ACC112 (cell line): ENCODE results near the gene TARS2.

Experiments used
- H2AFZ ChIP-seq: fragments of 200-600 bp; sonication (generic); one replicate; pipeline ENCODE4 v1.6.0; 2017; ENCODE audit warnings: antibody characterized with exemption, low read length; ENCODE audit not compliant: unreplicated experiment
- H3K27ac ChIP-seq: fragments of 200-600 bp; sonication (generic); 2 replicates; pipeline ENCODE4 v1.5.1; 2014; ENCODE audit warnings: low read depth, mild to moderate bottlenecking, antibody characterized with exemption, low read length, moderate library complexity
- H3K27me3 ChIP-seq: fragments of 200-600 bp; sonication (generic); 2 replicates; pipeline ENCODE4 v1.6.1; 2014; ENCODE audit warnings: mild to moderate bottlenecking, antibody characterized with exemption, low read length, moderate library complexity, mixed read lengths; ENCODE audit not compliant: insufficient read depth
- H3K36me3 ChIP-seq: fragments of 200-600 bp; sonication (generic); 2 replicates; pipeline ENCODE4 v1.6.1; 2016; ENCODE audit warnings: mild to moderate bottlenecking, antibody characterized with exemption, low read length, moderate library complexity, mixed read lengths; ENCODE audit not compliant: insufficient read depth
- H3K4me1 ChIP-seq: fragments of 200-600 bp; sonication (generic); one replicate; pipeline ENCODE4 v1.6.1; 2016; ENCODE audit warnings: low read length, mixed read lengths; ENCODE audit not compliant: insufficient read depth, unreplicated experiment, control insufficient read depth
- H3K4me3 ChIP-seq: fragments of 200-600 bp; sonication (generic); 2 replicates; pipeline ENCODE4 v1.5.1; 2014; ENCODE audit warnings: mild to moderate bottlenecking, low read depth, low read length
- H3K79me2 ChIP-seq: fragments of 200-600 bp; sonication (generic); one replicate; pipeline ENCODE4 v1.6.0; 2016; ENCODE audit warnings: low read length; ENCODE audit not compliant: control insufficient read depth, unreplicated experiment, insufficient read depth

TARS2 gene

DNA sequence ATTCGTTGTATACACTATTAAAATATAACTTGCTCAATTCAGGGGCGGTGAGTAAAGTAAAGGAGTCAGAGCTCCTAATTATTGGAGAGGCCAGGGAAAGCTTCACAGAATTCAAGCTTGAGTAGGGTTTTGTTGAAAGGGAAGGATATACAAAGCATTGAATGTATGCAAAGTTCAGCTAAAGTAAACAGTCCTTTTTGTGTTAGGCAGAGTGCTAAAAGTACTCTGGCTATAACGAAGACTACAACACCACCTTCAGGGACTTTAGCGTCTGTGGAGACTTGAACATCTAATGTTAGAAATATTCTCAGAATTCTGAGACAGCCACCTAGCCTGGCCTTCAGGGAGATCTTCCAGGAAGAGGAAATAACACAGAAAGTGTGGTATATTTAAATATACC is 29.4 kb downstream of the TARS2 start:
- Histone ChIP-seq H3K36me3 (no peaks in the 10 kb centered on the region; the same call in 1 of the 2 replicates), H3K4me1 (peaks cover 14% of the 10 kb centered on the region), H2AFZ (peak overlapping the region; percentile 70), H3K27ac (no peak overlapping the region), H3K79me2 (no peaks in the 10 kb centered on the region), H3K4me3 (peak overlapping the region; percentile 72), H3K27me3 (no peaks in the 10 kb centered on the region)

DNA sequence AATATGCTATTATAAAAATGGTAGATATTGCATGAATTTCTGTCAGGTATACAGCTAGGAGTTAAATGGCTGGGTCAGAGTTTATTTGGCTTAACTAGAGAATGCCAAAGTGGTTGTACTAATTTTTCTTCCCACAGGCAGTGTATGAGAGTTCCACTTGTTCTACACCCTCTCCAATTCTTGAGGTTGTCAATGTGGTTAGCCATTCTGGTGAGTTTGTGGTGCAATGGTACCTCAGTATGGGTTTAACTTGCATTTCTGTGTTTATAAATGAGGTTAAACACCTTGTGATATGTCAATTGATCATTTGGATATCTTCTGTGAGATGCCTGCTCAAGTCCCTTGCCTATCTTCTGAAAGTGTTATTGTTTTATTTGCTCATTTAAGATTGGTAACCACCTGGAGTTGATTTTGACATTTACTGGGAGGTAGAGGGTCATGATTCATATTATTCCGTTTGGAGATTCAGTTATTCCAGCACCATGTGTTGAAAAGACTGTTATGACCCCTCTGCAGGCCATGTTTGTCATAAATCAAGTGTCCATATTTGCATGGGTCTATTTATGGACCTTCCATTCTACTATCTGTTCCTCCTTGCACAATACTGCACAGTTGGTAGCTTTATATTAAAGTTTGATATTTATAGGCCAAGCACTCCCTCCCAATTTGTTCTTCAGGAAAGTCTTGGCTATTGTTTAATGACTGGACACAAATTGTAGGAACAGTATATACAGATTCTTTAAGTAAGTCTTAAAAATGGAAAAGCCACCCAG is 34.2 kb downstream of the TARS2 start:
- peaks cover 3% of the 10 kb centered on the region for H3K4me1 ChIP-seq
- no peaks in the 10 kb centered on the region for H3K79me2 ChIP-seq
- H3K27me3 ChIP-seq = no peaks in the 10 kb centered on the region
- no peak overlapping the region for H3K4me3 ChIP-seq
- no peaks in the 10 kb centered on the region for H3K36me3 ChIP-seq
- no peak overlapping the region for H3K27ac ChIP-seq
- H2AFZ ChIP-seq = no peak overlapping the region

DNA sequence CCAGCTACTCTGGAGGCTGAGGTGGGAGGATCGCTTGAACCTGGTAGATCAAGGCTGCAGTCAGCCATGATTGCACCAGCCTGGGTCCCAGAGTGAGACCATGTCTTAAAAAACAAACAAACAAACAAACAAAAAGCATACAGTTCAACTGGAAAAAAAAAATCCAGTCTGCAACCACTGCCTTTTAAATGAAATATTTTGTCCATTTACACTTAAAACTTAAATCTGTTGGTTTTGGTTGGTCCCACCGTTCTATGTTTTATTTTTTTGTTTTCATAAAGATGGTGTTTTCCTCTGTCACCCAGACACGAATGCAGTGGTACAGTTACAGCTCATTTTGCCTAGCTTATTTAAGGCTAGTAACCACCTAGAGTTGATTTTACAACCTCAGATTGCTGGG is 38.1 kb downstream of the TARS2 start:
- Histone ChIP-seq H3K79me2 (no peaks in the 10 kb centered on the region), H3K27me3 (no peaks in the 10 kb centered on the region), H3K27ac (no peak overlapping the region), H3K4me1 (peaks cover 13% of the 10 kb centered on the region), H3K4me3 (no peak overlapping the region), H3K36me3 (no peaks in the 10 kb centered on the region), H2AFZ (no peak overlapping the region)

DNA sequence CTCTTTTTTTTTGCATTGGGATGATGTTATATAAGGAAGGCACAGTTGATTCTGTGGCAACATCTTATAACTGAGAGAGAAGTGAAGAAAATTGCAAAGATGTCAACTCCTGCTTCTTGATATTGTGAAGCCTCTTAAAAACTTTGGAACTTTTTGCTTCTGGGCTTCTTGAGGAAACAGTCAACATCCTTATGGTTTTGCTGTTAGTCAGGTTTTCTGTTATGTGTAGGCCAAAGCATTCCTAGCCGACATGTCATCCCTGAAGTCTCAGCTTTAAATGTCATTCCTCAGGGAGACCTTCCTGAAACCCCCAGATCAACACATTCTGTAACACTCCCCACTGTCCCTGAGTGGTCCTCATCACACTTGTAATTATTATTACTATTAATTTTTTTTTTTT is 41.0 kb downstream of the TARS2 start:
- Histone ChIP-seq H3K36me3 (no peaks in the 10 kb centered on the region), H3K27me3 (no peaks in the 10 kb centered on the region), H3K4me1 (peaks cover 13% of the 10 kb centered on the region), H2AFZ (no peak overlapping the region), H3K79me2 (no peaks in the 10 kb centered on the region), H3K27ac (peak overlapping the region; percentile 14; the same call in 1 of the 2 replicates), H3K4me3 (no peak overlapping the region)

DNA sequence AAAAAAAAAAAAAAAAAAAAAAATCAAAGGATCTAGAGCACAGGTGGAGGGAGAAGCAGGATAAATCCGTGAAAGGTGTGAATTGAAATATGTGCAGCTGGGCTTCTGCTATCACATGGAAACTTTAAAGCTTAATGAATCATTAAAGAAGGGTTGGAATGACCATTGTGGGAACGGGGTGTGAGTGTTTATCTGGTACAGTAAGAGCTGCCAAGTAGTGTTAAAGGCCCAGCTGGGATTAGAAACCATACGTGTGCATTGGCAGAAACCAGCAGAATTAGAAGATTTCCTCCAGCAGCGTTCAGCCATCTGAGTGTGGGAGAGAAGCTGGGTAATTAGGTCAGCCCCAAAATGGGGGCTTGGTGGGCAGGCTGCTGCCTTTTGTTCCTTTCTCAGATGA is 41.8 kb downstream of the TARS2 start:
- Histone ChIP-seq H2AFZ (peak overlapping the region; percentile 62), H3K27ac (peak overlapping the region; percentile 58), H3K4me3 (no peak overlapping the region)

DNA sequence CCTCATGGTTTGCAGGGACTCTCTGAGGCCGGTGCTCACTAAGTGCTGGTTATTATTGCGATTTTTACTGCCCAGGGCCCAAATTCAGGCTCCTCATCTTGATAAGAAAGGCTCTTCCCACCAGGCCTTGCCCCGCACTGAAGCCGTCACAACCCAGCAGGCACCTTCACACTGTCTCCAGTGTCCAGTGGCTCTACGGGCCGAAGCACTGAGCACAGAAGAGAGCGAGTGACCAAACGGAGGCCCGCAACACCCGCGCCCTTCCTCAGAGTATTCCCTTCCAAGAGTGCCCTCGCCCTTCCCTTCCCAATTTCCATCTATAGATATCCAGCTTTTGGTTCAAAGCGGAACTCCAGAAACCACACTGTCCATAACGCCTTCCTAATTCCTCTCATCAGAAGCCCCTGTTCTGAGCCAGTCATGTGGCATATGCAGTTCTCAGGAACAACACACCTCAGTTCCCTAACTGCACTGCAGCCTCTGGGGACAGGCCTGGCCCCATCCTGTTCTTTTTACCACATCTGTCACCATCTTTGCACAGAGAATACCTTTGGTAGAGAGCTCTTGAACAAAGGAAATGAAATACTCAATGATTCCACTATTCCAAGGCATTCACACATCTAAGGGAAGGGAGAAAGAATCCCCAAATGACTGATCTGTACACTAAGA is 43.4 kb downstream of the TARS2 start:
- no peak overlapping the region for H2AFZ ChIP-seq
- no peaks in the 10 kb centered on the region for H3K36me3 ChIP-seq
- no peaks in the 10 kb centered on the region for H3K27me3 ChIP-seq
- H3K4me1 ChIP-seq = peaks cover 14% of the 10 kb centered on the region
- H3K27ac ChIP-seq = no peak overlapping the region
- no peaks in the 10 kb centered on the region for H3K79me2 ChIP-seq
- H3K4me3 ChIP-seq = no peak overlapping the region

More for the DNA sequence above, 41.8 kb downstream of the TARS2 start:
- H3K36me3 ChIP-seq = no peaks in the 10 kb centered on the region
- H3K4me1 ChIP-seq = peaks cover 13% of the 10 kb centered on the region
- H3K27me3 ChIP-seq = no peaks in the 10 kb centered on the region
- H3K79me2 ChIP-seq = no peaks in the 10 kb centered on the region

DNA sequence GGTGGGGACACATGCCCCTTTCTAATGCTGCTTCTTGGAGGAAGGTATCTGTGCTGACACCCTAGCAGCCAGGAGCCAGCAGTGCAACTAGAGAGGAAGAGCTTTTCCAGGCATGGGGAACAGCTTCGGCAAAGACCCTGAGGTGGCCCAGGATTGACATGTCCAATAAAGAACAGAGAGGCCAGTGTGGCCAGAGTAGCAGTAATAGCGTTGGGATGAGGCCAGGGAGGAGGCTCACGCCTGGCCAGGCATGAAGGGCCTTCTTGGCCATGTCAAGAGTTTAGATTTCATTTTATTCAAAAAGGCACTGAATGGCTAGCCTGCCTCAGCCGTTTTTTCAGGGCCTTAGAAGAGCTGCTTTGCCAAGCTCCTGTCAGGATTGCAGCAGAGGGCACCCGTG is 45.6 kb downstream of the TARS2 start:
- H3K79me2 ChIP-seq = no peaks in the 10 kb centered on the region
- peaks cover 28% of the 10 kb centered on the region for H3K4me1 ChIP-seq
- no peak overlapping the region for H3K27ac ChIP-seq
- H3K36me3 ChIP-seq = no peaks in the 10 kb centered on the region
- no peak overlapping the region for H3K4me3 ChIP-seq
- no peaks in the 10 kb centered on the region for H3K27me3 ChIP-seq
- H2AFZ ChIP-seq = peak overlapping the region; percentile 9

DNA sequence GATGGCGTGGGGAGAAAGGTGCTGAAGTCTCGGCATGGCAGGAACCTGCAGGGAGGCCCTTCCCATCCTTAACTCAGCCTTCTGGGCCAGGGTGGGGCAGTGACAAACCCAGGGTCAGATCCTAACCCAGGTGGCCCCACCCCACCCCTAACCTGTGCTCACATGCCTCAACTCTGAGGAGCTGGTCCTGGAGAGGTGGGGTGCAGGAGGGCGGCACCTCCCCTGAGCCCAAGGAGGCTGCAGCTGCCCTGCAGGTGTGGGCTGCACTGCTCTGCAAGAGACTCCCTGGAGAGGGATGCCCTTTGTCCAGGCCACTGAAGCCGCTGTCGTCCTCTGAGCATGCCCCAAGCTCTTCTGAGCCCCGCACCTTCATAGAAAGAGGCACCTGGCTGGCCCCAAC is 46.8 kb downstream of the TARS2 start:
- Histone ChIP-seq H3K4me3 (no peak overlapping the region), H3K27ac (no peak overlapping the region), H3K4me1 (peaks cover 30% of the 10 kb centered on the region)

DNA sequence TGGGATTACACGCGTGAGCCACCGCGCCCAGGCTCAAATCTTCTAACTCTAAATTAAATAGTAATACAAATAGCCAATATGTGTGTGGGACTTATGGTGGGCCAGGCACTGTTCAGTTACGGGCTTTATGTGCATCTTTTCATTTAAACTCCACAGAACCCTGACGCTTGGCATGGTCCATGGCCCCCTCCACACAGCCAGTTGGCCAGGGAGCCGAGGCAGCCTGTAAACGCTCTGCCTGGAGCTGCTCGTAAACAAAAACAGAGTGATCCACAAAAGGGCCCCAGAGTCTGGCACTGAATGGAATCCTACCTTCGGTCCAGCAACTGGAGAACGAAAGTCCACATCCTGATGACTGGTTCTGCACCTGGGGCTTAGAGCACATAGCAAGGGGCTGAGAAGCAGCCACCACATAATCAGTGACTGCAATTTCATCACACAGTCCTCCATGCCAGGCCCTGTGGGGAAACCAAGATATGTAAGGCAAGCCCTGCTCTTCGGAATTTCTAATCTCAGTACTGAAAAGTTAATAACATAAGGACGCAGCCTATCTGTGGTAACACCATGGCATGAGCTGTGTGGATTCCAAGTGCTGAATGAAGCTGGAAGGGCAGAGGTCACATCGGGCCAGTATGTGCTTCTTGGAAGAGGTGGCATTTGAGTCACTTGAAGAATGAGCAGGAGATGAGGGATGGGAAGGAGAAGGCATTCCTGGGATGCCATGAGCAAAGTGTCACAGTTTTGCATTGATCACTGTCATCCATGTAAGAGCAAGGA is 48.5 kb downstream of the TARS2 start:
- H2AFZ ChIP-seq = no peak overlapping the region
- H3K27me3 ChIP-seq = no peaks in the 10 kb centered on the region
- peaks cover 26% of the 10 kb centered on the region for H3K4me1 ChIP-seq
- no peak overlapping the region for H3K27ac ChIP-seq
- H3K36me3 ChIP-seq = no peaks in the 10 kb centered on the region
- no peak overlapping the region for H3K4me3 ChIP-seq
- H3K79me2 ChIP-seq = no peaks in the 10 kb centered on the region

More for the DNA sequence above, 46.8 kb downstream of the TARS2 start:
- Histone ChIP-seq H3K36me3 (no peaks in the 10 kb centered on the region), H2AFZ (no peak overlapping the region), H3K79me2 (no peaks in the 10 kb centered on the region), H3K27me3 (no peaks in the 10 kb centered on the region)

DNA sequence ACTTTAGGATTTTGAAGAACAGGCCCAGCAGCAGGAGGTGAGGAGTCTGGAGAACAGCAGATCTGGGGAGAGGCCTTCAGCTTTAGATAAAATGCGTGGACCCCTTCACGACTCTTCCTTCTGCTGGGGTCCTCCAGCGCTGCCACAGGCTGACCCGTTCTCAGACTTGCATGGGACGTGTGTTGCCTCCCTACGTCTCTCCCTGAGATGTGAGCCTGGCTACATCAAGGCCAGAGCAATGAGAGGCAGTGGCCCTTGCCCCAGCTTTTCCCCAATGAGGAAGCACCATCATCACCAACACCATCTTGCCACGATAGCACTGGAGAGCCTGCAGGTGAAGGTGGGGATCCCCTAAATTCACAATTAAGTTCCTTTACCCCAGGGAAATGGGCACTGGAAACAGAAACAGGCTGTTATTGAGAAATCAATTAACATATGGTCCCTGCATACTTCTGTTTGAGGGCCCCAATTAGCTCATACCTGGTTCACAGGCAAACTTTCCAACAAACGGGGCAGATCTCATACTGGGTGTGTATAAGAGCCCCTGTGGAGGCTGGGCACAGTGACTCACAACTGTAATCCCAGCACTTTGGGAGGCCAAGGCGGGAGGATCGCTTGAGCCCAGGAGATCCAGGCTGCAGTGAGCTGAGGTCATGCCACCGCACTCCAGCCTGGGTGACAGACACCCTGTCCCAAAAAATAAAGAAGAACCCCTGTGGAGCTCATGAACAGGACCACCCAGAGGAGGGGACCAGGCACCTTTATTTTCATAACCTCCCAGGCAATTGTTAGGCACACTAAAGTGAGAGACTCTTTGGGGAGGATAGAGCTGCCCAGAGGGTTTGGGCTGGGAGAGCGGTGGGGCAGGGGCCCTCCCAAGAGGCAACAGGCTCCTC is 49.9 kb downstream of the TARS2 start:
- no peak overlapping the region for H3K27ac ChIP-seq
- H3K79me2 ChIP-seq = no peaks in the 10 kb centered on the region
- H3K4me3 ChIP-seq = no peak overlapping the region
- no peaks in the 10 kb centered on the region for H3K36me3 ChIP-seq
- H3K27me3 ChIP-seq = no peaks in the 10 kb centered on the region
- peaks cover 26% of the 10 kb centered on the region for H3K4me1 ChIP-seq
- H2AFZ ChIP-seq = peak overlapping the region; percentile 59
